ENCODE results near the gene RPTOR. TPM values are rescaled to one million over a fixed set of nuclear protein-coding genes. Genes with fewer than 3 reads are reported as not detected.

Gene RPTOR
- total RNA-seq, 1 experiment from 2014 or later = 25.1 TPM

GRCh38 chr17:81013642-81014041, 469.0 kb downstream of the RPTOR start:
- Mint-ChIP-seq H3K4me1 (peaks cover 20 to 32% of the 10 kb centered on the region in 2 experiments), H3K27me3 (ENCODE audit: low read depth) (peaks cover 19% of the 10 kb centered on the region), H3K36me3 (ENCODE audit: insufficient read depth in 1 of 3, low read depth in 3 of 3) (peaks cover 9 to 15% (median 11%) of the 10 kb centered on the region in 3 experiments), H3K27ac (no peak overlapping the region; a peak in 1 of 7 replicates), H3K9me3 (peaks cover 23 to 24% of the 10 kb centered on the region in 2 experiments), H3K4me3 (no peak overlapping the region)
- Histone ChIP-seq H4K91ac (ENCODE audit: insufficient read length, low read depth, low read length) (no peak overlapping the region), H2BK12ac (ENCODE audit: insufficient read length, low read depth, low read length) (no peak overlapping the region), H3K79me1 (ENCODE audit: insufficient read depth, low read depth, low read length, poor library complexity, severe bottlenecking) (no peaks in the 10 kb centered on the region), H3K14ac (ENCODE audit: insufficient read depth, low read length) (no peak overlapping the region), H3K23ac (ENCODE audit: insufficient read length, low read depth, low read length) (no peak overlapping the region), H2BK120ac (ENCODE audit: low read depth, low read length, poor library complexity, severe bottlenecking) (no peak overlapping the region), H2BK5ac (ENCODE audit: insufficient read length, low read length) (no peak overlapping the region), H4K8ac (replicated peaks; ENCODE audit: insufficient read length, low read depth, low read length) (no peak overlapping the region), H3K4me2 (ENCODE audit: insufficient read depth, insufficient read length, low read length) (no peak overlapping the region), H3K4ac (ENCODE audit: low read depth, low read length) (no peak overlapping the region), H4K20me1 (ENCODE audit: control insufficient read depth, insufficient read depth, insufficient read length) (no peaks in the 10 kb centered on the region), H4K5ac (ENCODE audit: insufficient read length, low read depth, low read length) (no peak overlapping the region), H3K9me3 (ENCODE audit: control insufficient read depth, low read depth, low read length) (peaks cover 7% of the 10 kb centered on the region), H2AFZ (ENCODE audit: low read length) (no peak overlapping the region), H3K79me2 (ENCODE audit: insufficient read depth, low read length) (no peaks in the 10 kb centered on the region), H3T11ph (ENCODE audit: low read length) (no peak overlapping the region), H2BK20ac (ENCODE audit: low read depth, low read length, poor library complexity, severe bottlenecking) (no peak overlapping the region), H3K23me2 (ENCODE audit: insufficient read length, low read depth, low read length, poor library complexity, severe bottlenecking) (no peaks in the 10 kb centered on the region), H3K56ac (ENCODE audit: insufficient read length, low read depth, low read length) (no peak overlapping the region), H3K4me1 (ENCODE audit: insufficient read depth, low read length) (no peaks in the 10 kb centered on the region), H2AK5ac (ENCODE audit: insufficient read length, low read length) (no peak overlapping the region), H2BK15ac (ENCODE audit: low read depth, low read length) (no peak overlapping the region), H3K27me3 (ENCODE audit: insufficient read depth, low read length) (no peaks in the 10 kb centered on the region), H3K9ac (ENCODE audit: extremely low read depth, insufficient read length, low read length) (no peak overlapping the region), H3K27ac (ENCODE audit: insufficient read length, low read depth, low read length) (no peak overlapping the region), H3K18ac (ENCODE audit: insufficient read length, low read depth, low read length) (no peak overlapping the region)
- DNase-seq = no peak
- no CpG with 5 or more reads among the region's 6 CpGs for WGBS (ENCODE audit: extremely low coverage, insufficient read length, low lambda C conversion rate)
- TF ChIP-seq CTCF (conservative IDR thresholded peaks at IDR 0.05) = no peak

Data from H9 (cell line).